ENCODE measurements around the gene MISP. TPM values are rescaled to one million over a fixed set of nuclear protein-coding genes. Genes with fewer than 3 reads are reported as not detected.

Gene MISP
- total and polyA plus RNA-seq, 2 of the 13 experiments (the other 11 are each of a cell fraction or from before 2014, with no cell fraction given) = 0.67 to 1.3 TPM

- TF ChIP-seq ZBTB33 (CRISPR knock-in tag; IDR thresholded peaks at IDR 0.05) = peak; percentile 31; the same call in 1 of the 2 replicates
- no peak for TF ChIP-seq YEATS2 (CRISPR knock-in tag; IDR thresholded peaks at IDR 0.05; ENCODE audit: borderline replicate concordance)
- BruUV-seq (replicated peaks) = no TSS peak
- Histone ChIP-seq H3K4me3 (replicated peaks in 1 of 3; ENCODE audit: insufficient read depth in 1 of 3, low read depth in 2 of 3, low read length in 3 of 3) (no peak overlapping the region), H4K20me1 (ENCODE audit: insufficient read depth, low read length) (no peaks in the 10 kb centered on the region), H3K4me1 (ENCODE audit: insufficient read depth, low read length) (peaks cover 44% of the 10 kb centered on the region), H3K36me3 (replicated peaks in 1 of 2; ENCODE audit: control insufficient read depth in 1 of 2, insufficient read depth in 2 of 2, low read length in 2 of 2) (no peaks in the 10 kb centered on the region), H3K9ac (ENCODE audit: insufficient read depth, low read depth, low read length) (no peak overlapping the region), H3K9me3 (ENCODE audit: low read length) (no peaks in the 10 kb centered on the region), H3K79me2 (ENCODE audit: insufficient read depth, low read length) (no peaks in the 10 kb centered on the region), H3K27me3 (ENCODE audit: control insufficient read depth in 1 of 2, insufficient read depth in 2 of 2, low read length in 2 of 2) (no peaks in the 10 kb centered on the region), H3K27ac (ENCODE audit: extremely low read length, insufficient read depth, low read length) (no peak overlapping the region), H2AFZ (ENCODE audit: low read length) (no peak overlapping the region), H3K4me2 (ENCODE audit: low read depth, low read length) (no peak overlapping the region)
- DNase-seq (ENCODE audit: low spot score) (no peak), FAIRE-seq (no peak), ATAC-seq (no peak)
- POLR2A ChIA-PET = no interaction called here
- 90% methylated on average over 19 of the region's 32 CpGs for WGBS (ENCODE audit: low lambda C conversion rate)
- in situ Hi-C loops (cut with HindIII; ENCODE audit: extremely low pct_ligation_motif_present, low pct_unique_long_range_greater_than_20kb) (loop anchor here (10.0 kb wide), 1 partner anchor 151 kb away; the partner anchor contains the start of gene HCN2), intact Hi-C loops (cut with micrococcal nuclease; ENCODE audit: unreplicated experiment) (no loop called here)
- CTCF ChIA-PET (ENCODE audit: low intra/inter-chr PET ratio, low total read pairs) = no interaction called here
Measured at GRCh38 chr19:736125-736524, 14.8 kb upstream of the MISP start.

- Histone ChIP-seq H3K36me3 (replicated peaks in 1 of 2; ENCODE audit: control insufficient read depth in 1 of 2, insufficient read depth in 2 of 2, low read length in 2 of 2) (no peaks in the 10 kb centered on the region), H2AFZ (ENCODE audit: low read length) (no peak overlapping the region), H3K79me2 (ENCODE audit: insufficient read depth, low read length) (no peaks in the 10 kb centered on the region), H3K4me3 (replicated peaks in 1 of 3; ENCODE audit: insufficient read depth in 1 of 3, low read depth in 2 of 3, low read length in 3 of 3) (peak overlapping the region in 1 of 3 experiments; percentile 5; a peak in 1 of 6 replicates), H3K27ac (ENCODE audit: extremely low read length, insufficient read depth, low read length) (peak overlapping the region; percentile 88), H3K4me1 (ENCODE audit: insufficient read depth, low read length) (peaks cover 48% of the 10 kb centered on the region), H3K4me2 (ENCODE audit: low read depth, low read length) (peak overlapping the region; percentile 47; the same call in 1 of the 2 replicates), H3K9me3 (ENCODE audit: low read length) (no peaks in the 10 kb centered on the region), H4K20me1 (ENCODE audit: insufficient read depth, low read length) (no peaks in the 10 kb centered on the region), H3K27me3 (ENCODE audit: control insufficient read depth in 1 of 2, insufficient read depth in 2 of 2, low read length in 2 of 2) (no peaks in the 10 kb centered on the region), H3K9ac (ENCODE audit: insufficient read depth, low read depth, low read length) (peak overlapping the region; percentile 47; the same call in 1 of the 2 replicates)
- no TSS peak for BruUV-seq (replicated peaks)
- peak; percentile 56 for ATAC-seq
- DNase-seq (ENCODE audit: low spot score) = peak; percentile 41
- WGBS (ENCODE audit: low lambda C conversion rate) = 51% methylated on average over 13 of the region's 22 CpGs
- intact Hi-C loops (cut with micrococcal nuclease; ENCODE audit: unreplicated experiment) = loop anchor here (2.0 kb wide), 1 partner anchor 15 kb away; no protein-coding TSS in a partner anchor
- CTCF ChIA-PET (ENCODE audit: low intra/inter-chr PET ratio, low total read pairs) = interaction anchor here (1.3 kb wide), 1 partner anchor 73 kb away, joined by 4 read pairs; no protein-coding TSS in a partner anchor
- in situ Hi-C loops (cut with HindIII; ENCODE audit: extremely low pct_ligation_motif_present, low pct_unique_long_range_greater_than_20kb) = loop anchor here (10.0 kb wide), 1 partner anchor 153 kb away; the partner anchor contains the start of gene HCN2
- FAIRE-seq = no peak
- POLR2A ChIA-PET = interaction anchor here (0.8 to 5.3 kb wide), 11 partner anchors 14 to 239 kb away, joined by 3 to 81 read pairs (median 8); partner anchors contain the start of genes MISP, PALM and RNF126
- no peak for TF ChIP-seq NCOA5 (CRISPR knock-in tag; IDR thresholded peaks at IDR 0.05)
- TF ChIP-seq ZNF335 (CRISPR knock-in tag; IDR thresholded peaks at IDR 0.05) = no peak
- 0 out of 2 replicates have a peak, but pooled peaks have one; percentile 3 for TF ChIP-seq FOXC1 (CRISPR knock-in tag; IDR thresholded peaks at IDR 0.05; ENCODE audit: borderline replicate concordance)
- TF ChIP-seq ZNF768 (CRISPR knock-in tag; IDR thresholded peaks at IDR 0.05) = peak; percentile 69; the same call in 1 of the 2 replicates
- TF ChIP-seq SP1 (IDR thresholded peaks at IDR 0.05) = no peak
- peak; percentile 46; the same call in 1 of the 2 replicates for TF ChIP-seq SP1 (CRISPR knock-in tag; IDR thresholded peaks at IDR 0.05)
- TF ChIP-seq CBX1 (IDR thresholded peaks at IDR 0.05; ENCODE audit: low read depth) = no peak
- TF ChIP-seq REPIN1 (CRISPR knock-in tag; IDR thresholded peaks at IDR 0.05; ENCODE audit: borderline replicate concordance, low read depth) = 0 out of 2 replicates have a peak, but pooled peaks have one; percentile 35
- TF ChIP-seq ZNF333 (CRISPR knock-in tag; IDR thresholded peaks at IDR 0.05; ENCODE audit: borderline replicate concordance) = no peak
- 0 out of 2 replicates have a peak, but pooled peaks have one; percentile 16 for TF ChIP-seq ZNF580 (CRISPR knock-in tag; IDR thresholded peaks at IDR 0.05; ENCODE audit: borderline replicate concordance, low read depth)
- peak; percentile 53; the same call in 1 of the 2 replicates for TF ChIP-seq RAD21 (CRISPR knock-in tag; IDR thresholded peaks at IDR 0.05)
- TF ChIP-seq ZNF616 (CRISPR knock-in tag; IDR thresholded peaks at IDR 0.05; ENCODE audit: low read depth) = no peak; the same call in 1 of the 2 replicates
- TF ChIP-seq RBM22 (optimal IDR thresholded peaks at IDR 0.05; ENCODE audit: low read length) = no peak
- TF ChIP-seq MXD4 (CRISPR knock-in tag; IDR thresholded peaks at IDR 0.05) = 0 out of 2 replicates have a peak, but pooled peaks have one; percentile 20
- TF ChIP-seq GATAD2A (CRISPR knock-in tag; IDR thresholded peaks at IDR 0.05) = peak; percentile 57; the same call in 1 of the 2 replicates
- TF ChIP-seq ZNF460 (CRISPR knock-in tag; IDR thresholded peaks at IDR 0.05; ENCODE audit: borderline replicate concordance) = peak; percentile 76
Measured at GRCh38 chr19:737591-738093, 13.3 kb upstream of the MISP start.

All from HepG2 (cell line).